GM18508 (cell line): ENCODE measurements around the gene TSPAN11.

Experiments
- ATAC-seq: cut with Tn5 transposase; IDR thresholded peaks from one replicate; pipeline ENCODE4 v1.9.1; 2021; ENCODE audit warnings: moderate number of reproducible peaks; ENCODE audit not compliant: insufficient read depth, unreplicated experiment

Gene TSPAN11

DNA sequence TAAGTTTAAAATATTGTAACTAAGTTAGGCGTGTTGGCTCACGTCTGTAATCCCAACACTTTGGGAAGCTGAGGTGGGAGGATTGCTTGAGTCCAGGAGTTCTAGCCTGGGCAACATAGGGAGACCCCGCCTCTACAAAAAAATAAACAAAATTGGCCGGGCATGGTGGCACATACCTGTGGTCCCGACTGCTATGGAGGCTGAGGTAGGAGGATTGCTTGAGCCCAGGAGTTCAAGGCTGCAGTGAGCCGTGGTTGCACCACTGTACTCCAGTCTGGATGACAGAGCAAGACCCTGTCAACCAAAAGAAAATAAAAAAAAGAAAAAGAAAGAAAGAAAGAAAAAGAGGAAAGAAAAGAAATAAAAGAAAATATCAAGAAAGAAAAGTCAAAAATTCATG, 72.5 kb downstream of the TSPAN11 start:
- ATAC-seq = no peak

DNA sequence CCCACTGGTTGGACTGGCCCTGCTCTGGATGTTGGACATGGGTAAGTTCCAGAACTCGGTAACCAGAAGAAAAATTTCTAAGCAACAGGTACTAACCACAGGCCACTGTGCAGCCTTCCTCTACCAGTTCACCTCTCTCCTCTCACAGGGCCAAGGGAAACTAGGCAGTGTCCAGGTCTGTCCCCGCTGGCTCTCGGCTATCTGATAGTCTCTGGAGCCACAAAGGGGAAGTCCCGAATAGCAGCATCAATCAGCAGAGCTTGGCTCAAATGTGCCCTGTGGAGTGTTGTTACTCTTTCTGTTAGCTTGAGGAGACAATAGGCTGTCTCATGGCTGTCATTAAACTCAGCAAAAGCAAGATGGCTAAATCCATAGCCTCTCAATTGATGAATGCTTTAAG, 73.2 kb downstream of the TSPAN11 start:
- ATAC-seq = no peak

- no peak for ATAC-seq
These were observed 74.2 kb downstream of the TSPAN11 start for GRCh38 chr12:31000751-31001150.

DNA sequence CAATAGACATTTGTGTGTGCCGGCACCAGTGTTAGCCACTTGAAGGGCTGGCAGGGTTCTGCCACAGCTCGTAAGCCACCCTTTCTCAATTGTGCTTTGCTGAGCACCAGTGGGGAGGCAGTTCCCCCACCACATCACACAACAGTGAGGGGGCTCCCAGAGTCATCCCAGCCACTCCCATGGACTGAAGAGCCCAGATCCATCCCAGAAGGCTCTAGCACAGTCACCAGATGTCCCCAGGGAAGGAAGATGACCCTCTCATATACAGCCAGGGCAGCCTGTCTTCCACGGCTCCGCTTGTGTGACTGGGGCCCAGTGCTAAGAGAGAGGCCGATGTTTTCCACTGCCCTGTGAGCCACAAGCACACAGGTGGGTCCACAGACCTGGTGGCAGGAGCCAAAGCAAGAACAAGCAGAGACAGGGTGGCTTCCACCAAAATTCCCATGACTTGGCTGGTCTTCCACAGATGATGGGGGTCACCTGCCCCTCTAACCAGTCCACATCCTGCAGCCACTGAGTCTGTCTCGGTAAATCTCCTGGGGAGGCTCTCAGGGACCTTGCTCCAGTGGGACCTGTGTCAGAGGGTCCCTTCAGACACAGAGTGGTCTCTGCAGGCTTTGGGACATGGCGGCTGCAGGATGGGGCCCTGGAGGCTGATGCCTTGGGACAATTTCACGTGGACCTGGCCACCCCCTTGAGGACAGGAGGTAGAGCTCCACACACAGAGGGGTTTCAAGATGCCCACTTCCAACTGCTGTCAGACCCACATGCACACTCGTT, 75.2 kb downstream of the TSPAN11 start:
- ATAC-seq = no peak

- no peak for ATAC-seq
These were observed 75.8 kb downstream of the TSPAN11 start for GRCh38 chr12:31002361-31002725.

- ATAC-seq = peak; percentile 42
These were observed 76.5 kb downstream of the TSPAN11 start for GRCh38 chr12:31002999-31003398.

DNA sequence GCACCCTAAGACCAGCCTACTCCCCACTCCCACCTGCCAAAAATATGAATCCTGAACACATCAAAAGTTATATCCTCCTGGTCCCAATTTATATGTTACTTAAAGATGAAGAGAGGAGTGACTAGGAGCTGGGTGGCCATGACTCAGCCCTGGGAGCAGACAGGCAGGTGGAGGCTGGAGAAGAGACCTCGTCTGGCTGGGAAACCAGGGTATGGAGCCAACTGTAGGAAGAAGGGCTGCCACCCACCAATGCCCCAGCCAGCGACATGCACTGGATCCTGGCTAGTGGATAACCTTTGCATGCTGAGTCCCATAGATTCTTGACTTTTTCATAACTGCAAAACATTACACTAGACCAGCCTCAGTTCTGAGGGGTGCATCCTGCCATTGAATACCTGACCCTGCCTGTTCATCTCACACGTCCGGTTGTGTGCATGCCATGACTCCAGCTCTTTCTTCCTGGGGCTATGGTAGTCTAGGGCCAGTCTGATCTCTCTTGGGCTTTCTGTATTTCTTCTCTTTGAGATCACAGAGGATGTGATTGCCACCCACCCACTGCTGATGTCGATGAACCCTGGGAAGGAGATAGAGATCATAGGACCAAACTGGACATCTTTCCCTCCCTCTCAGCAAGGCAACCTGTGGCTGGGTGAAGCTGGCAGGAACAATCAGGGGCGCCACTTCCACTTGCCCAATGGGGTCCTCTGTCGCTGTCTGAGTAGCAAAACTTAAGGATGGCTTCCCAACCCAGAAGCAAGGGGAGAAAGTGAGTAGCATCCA, 77.5 kb downstream of the TSPAN11 start:
- ATAC-seq = no peak

- ATAC-seq = no peak
These were observed 78.1 kb downstream of the TSPAN11 start for GRCh38 chr12:31004666-31005065.

GRCh38 chr12:31005256-31005943, 78.9 kb downstream of the TSPAN11 start:
- ATAC-seq = no peak

- ATAC-seq = no peak
These were observed 79.4 kb downstream of the TSPAN11 start for GRCh38 chr12:31005944-31006361.

GRCh38 chr12:31006416-31007152, 80.0 kb downstream of the TSPAN11 start:
- no peak for ATAC-seq

GRCh38 chr12:31007153-31007495, 80.6 kb downstream of the TSPAN11 start:
- no peak for ATAC-seq

- no peak for ATAC-seq
These were observed 81.2 kb downstream of the TSPAN11 start for GRCh38 chr12:31007636-31008175.

DNA sequence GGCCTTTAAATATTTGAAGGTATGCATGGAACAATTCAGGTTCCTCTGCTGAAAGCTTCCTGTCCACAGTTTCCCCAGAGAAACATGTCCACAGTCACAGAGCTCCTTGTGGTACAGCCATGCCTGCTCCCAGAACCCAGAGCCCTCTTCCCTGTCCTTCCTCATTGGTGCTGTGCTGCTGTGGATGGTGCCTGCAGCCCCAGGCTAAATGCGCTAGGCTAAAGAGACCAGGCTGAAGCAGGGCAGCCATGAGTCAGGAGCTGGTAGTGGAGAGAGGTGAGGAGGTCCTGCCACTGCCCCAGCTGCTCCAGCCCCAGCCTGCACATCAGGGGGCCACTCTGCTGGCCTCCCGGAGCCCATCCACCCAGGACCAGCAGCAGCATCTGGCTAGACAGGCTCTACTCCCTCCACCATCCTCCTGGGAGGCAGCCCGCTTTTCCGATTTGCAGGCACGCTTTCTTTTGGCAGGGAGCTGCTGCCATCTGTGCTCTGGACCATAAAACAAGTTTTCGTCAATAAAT, 81.8 kb downstream of the TSPAN11 start:
- ATAC-seq = no peak

DNA sequence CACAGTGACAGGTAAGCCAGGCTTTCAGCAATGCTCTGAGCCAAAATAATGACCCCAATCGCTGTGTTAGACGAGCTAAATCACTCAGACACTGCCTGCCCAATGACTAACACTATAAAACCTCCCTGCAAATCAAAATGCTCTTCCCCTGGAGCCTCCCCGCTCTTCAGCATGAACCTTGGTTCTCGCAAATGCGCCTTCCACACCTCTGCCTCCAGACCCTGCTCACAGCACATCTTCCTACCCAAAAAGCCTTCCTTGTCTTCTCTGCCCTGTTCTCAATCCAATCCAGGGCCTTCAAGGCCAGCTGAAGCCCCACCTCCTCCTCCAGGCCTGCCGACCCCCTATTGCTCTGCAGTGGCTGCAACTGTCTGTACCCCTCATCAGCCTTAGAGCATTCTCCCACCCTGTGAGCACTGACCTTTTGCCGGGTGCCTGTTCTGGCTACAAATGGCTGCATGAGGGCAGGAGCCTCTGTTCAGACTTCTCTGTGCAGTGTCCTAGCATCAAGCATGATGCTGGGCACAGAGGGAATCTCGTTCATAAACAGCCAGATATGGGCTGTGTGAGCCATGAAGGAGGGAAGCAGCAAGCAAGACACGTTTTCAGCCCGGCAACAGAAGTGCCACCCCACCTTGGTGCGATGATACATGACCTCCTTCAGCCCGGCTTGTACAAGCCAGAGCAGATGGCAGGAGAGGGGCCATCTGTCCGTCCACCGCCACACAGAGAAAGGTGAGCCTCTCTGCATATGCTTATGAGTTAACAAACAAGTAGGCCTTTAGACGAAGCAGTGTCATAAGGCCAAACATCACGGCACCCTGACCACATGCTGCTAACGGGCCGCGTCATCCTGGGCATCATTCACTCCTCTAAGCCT, 82.7 kb downstream of the TSPAN11 start:
- no peak for ATAC-seq

GRCh38 chr12:31009976-31010375, 83.4 kb downstream of the TSPAN11 start:
- ATAC-seq = no peak

GRCh38 chr12:31011336-31011735, 84.8 kb downstream of the TSPAN11 start:
- ATAC-seq = no peak

GRCh38 chr12:31011746-31012566, 85.4 kb downstream of the TSPAN11 start:
- ATAC-seq = no peak
